ENCODE data around the gene SCTR. TPM values are rescaled to one million over a fixed set of nuclear protein-coding genes. Genes with fewer than 3 reads are reported as not detected.

The SCTR gene
- total and polyA plus RNA-seq, 4 donors: 4.6 to 42.7 (median 28.0) TPM

DNA sequence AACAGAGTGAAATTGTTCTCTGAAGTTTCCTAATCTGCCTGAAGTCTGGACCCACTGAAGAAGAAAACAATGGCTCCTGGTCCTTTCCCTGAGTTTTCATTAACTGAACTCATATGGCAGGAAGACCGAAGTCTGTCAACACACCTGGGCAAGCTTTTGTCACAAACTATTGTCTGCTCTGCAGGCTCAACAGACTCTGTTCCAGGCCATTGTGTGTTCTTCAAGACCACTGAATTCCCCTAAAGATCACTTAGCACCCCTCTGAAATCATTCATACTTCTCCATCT lies 99.2 kb downstream of the SCTR start:
- TF ChIP-seq, protein P1, sequence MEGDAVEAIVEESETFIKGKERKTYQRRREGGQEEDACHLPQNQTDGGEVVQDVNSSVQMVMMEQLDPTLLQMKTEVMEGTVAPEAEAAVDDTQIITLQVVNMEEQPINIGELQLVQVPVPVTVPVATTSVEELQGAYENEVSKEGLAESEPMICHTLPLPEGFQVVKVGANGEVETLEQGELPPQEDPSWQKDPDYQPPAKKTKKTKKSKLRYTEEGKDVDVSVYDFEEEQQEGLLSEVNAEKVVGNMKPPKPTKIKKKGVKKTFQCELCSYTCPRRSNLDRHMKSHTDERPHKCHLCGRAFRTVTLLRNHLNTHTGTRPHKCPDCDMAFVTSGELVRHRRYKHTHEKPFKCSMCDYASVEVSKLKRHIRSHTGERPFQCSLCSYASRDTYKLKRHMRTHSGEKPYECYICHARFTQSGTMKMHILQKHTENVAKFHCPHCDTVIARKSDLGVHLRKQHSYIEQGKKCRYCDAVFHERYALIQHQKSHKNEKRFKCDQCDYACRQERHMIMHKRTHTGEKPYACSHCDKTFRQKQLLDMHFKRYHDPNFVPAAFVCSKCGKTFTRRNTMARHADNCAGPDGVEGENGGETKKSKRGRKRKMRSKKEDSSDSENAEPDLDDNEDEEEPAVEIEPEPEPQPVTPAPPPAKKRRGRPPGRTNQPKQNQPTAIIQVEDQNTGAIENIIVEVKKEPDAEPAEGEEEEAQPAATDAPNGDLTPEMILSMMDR (IDR thresholded peaks at IDR 0.05; ENCODE audit: control extremely low read depth, extremely low read depth): no peak
- Histone ChIP-seq H3K27me3 (ENCODE audit: control insufficient read depth in 3 of 3, insufficient read depth in 3 of 3, low read length in 2 of 3) (no peaks in the 10 kb centered on the region), H3K9me3 (ENCODE audit: control insufficient read depth in 4 of 4, insufficient read depth in 3 of 4, low read length in 3 of 4) (no peaks in the 10 kb centered on the region), H3K4me3 (no peak overlapping the region), H3K36me3 (ENCODE audit: control insufficient read depth in 4 of 4, insufficient read depth in 4 of 4, low read length in 4 of 4) (no peaks in the 10 kb centered on the region), H3K27ac (ENCODE audit: low read depth in 1 of 2, low read length in 1 of 2) (no peak overlapping the region), H3K4me1 (ENCODE audit: control insufficient read depth in 5 of 5, insufficient read depth in 5 of 5, low read length in 5 of 5) (peaks cover 0 to 33% (median 6%) of the 10 kb centered on the region in 5 donors), H3K9ac (ENCODE audit: insufficient read depth in 1 of 2, low read length in 2 of 2) (no peak overlapping the region)
- 93 to 94% methylated on average over 1 of the region's 1 CpG for WGBS, 2 donors
- DNase-seq (no peak), ATAC-seq (ENCODE audit: insufficient read depth, low FRiP score) (no peak)

DNA sequence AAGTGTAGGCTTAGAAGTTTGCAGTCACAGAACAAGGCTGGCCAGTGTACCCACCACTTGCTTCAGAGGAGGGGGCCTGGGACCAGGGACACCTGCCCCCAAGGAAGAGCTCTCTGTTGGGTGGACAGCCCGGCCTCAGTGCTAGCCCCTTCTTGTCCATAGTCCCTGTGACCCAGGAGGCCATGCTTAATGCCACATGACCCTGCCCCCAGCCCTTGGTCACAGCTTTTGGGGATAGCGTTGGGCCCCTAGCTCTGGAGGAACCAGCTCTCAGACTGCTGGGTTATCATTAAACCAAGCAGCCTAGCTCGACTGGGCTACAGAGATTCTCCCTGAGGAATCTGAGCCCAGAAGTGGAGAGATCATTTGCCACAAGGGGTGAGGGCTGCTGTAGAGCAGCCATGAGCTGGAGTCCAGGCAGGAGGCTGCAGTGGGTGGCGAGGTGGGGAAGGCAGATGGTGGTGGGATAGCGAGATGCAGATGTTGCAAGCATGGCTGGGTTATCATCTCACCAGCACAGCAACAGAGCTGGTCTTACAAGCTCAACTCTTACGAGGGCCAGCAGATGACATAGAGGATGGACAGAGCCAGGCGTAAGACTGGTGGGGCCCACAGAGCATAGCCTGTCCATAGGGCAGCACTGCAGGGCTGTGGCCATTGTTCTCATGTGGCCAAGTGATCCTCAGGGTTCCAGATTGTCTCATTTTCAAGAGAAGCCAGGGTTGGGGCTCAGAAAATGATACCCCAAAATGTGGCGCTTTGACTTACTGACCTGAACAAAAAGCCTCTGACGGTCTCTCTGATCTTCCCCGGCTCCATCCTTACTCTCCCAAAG lies 99.8 kb downstream of the SCTR start:
- WGBS, 2 donors: 90% methylated on average over 10 of the region's 10 CpGs

DNA sequence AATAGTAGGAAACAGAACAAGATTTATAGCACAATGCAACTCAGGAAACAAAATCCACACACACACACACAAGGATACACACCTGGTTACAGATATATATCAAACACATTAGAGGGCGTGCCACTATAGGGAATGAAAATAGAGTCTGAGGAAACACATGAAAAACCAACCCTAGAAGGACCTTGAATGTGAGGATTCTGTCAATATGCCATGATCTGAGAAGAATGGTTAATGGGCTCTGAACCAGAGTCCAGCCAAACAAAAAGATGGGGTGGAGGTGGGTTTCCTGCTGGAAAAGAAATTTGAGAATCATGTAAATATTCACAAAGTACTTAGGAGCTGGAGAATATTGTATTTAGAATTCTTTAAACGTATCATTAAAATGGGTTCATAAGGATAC lies 100.5 kb downstream of the SCTR start:
- WGBS, 2 donors: 80% methylated on average over 2 of the region's 2 CpGs
- H3K9ac ChIP-seq (ENCODE audit: insufficient read depth in 1 of 2, low read length in 2 of 2): no peak overlapping the region
- no peaks in the 10 kb centered on the region for H3K27me3 ChIP-seq (ENCODE audit: control insufficient read depth in 3 of 3, insufficient read depth in 3 of 3, low read length in 2 of 3)
- DNase-seq (no peak), ATAC-seq (ENCODE audit: insufficient read depth, low FRiP score) (no peak)
- no peak overlapping the region for H3K27ac ChIP-seq (ENCODE audit: low read depth in 1 of 2, low read length in 1 of 2)
- no peaks in the 10 kb centered on the region for H3K9me3 ChIP-seq (ENCODE audit: control insufficient read depth in 4 of 4, insufficient read depth in 3 of 4, low read length in 3 of 4)
- no peak overlapping the region for H3K4me3 ChIP-seq
- H3K36me3 ChIP-seq (ENCODE audit: control insufficient read depth in 4 of 4, insufficient read depth in 4 of 4, low read length in 4 of 4): no peaks in the 10 kb centered on the region
- peaks cover 0 to 25% (median 6%) of the 10 kb centered on the region in 5 donors for H3K4me1 ChIP-seq (ENCODE audit: control insufficient read depth in 5 of 5, insufficient read depth in 5 of 5, low read length in 5 of 5)
- TF ChIP-seq, protein P1 (IDR thresholded peaks at IDR 0.05; ENCODE audit: control extremely low read depth, extremely low read depth): no peak

More for the DNA sequence above, 99.8 kb downstream of the SCTR start:
- DNase-seq: no peak
- no peaks in the 10 kb centered on the region for H3K27me3 ChIP-seq (ENCODE audit: control insufficient read depth in 3 of 3, insufficient read depth in 3 of 3, low read length in 2 of 3)
- H3K9me3 ChIP-seq (ENCODE audit: control insufficient read depth in 4 of 4, insufficient read depth in 3 of 4, low read length in 3 of 4): no peaks in the 10 kb centered on the region
- H3K27ac ChIP-seq (ENCODE audit: low read depth in 1 of 2, low read length in 1 of 2): no peak overlapping the region
- H3K9ac ChIP-seq (ENCODE audit: insufficient read depth in 1 of 2, low read length in 2 of 2): no peak overlapping the region
- no peaks in the 10 kb centered on the region for H3K36me3 ChIP-seq (ENCODE audit: control insufficient read depth in 4 of 4, insufficient read depth in 4 of 4, low read length in 4 of 4)
- TF ChIP-seq, protein P1 (IDR thresholded peaks at IDR 0.05; ENCODE audit: control extremely low read depth, extremely low read depth): no peak
- H3K4me1 ChIP-seq (ENCODE audit: control insufficient read depth in 5 of 5, insufficient read depth in 5 of 5, low read length in 5 of 5): peaks cover 0 to 27% (median 6%) of the 10 kb centered on the region in 5 donors
- no peak for ATAC-seq (ENCODE audit: insufficient read depth, low FRiP score)
- no peak overlapping the region for H3K4me3 ChIP-seq

DNA sequence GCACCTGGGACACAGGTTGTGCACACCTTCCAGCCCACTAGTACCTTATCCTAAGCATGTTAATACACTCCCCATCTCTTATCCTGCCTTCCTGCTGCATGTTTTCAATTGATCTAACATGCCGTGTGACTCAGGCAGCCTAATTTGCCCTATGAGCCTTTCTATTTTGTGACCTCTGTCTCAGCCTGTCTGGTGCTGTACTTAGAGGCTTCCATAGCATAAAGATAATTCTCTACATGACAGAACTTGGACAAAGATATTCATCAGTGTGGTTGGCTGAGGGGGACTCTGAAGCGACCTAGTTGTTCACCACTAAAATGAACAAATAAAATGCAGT lies 101.2 kb downstream of the SCTR start:
- peaks cover 0 to 25% (median 6%) of the 10 kb centered on the region in 5 donors for H3K4me1 ChIP-seq (ENCODE audit: control insufficient read depth in 5 of 5, insufficient read depth in 5 of 5, low read length in 5 of 5)
- no peak overlapping the region for H3K27ac ChIP-seq (ENCODE audit: low read depth in 1 of 2, low read length in 1 of 2)
- WGBS, 2 donors: 91 to 94% methylated on average over 2 of the region's 2 CpGs
- TF ChIP-seq, protein P1 (IDR thresholded peaks at IDR 0.05; ENCODE audit: control extremely low read depth, extremely low read depth): no peak
- no peaks in the 10 kb centered on the region for H3K27me3 ChIP-seq (ENCODE audit: control insufficient read depth in 3 of 3, insufficient read depth in 3 of 3, low read length in 2 of 3)
- no peaks in the 10 kb centered on the region for H3K9me3 ChIP-seq (ENCODE audit: control insufficient read depth in 4 of 4, insufficient read depth in 3 of 4, low read length in 3 of 4)
- no peak overlapping the region for H3K4me3 ChIP-seq
- H3K9ac ChIP-seq (ENCODE audit: insufficient read depth in 1 of 2, low read length in 2 of 2): no peak overlapping the region
- no peaks in the 10 kb centered on the region for H3K36me3 ChIP-seq (ENCODE audit: control insufficient read depth in 4 of 4, insufficient read depth in 4 of 4, low read length in 4 of 4)
- ATAC-seq (ENCODE audit: insufficient read depth, low FRiP score) (no peak), DNase-seq (no peak)

All from lung (tissue), 12 donors.